Progenitor cell of endocrine pancreas (in vitro differentiated cells): Measurements from ENCODE around the gene RFC4. TPM values are rescaled to one million over a fixed set of nuclear protein-coding genes. Genes with fewer than 3 reads are reported as not detected.
A peak's percentile ranks its signal among the peaks of the same experiment; 100 is the strongest.
"Not testable (repeated sequence)": the region's sequence is repeated elsewhere in the genome, so short reads cannot be mapped to it uniquely, and the experiment has no call there.

Source experiments
- DNase-seq: peaks from one replicate; pipeline ENCODE4 v3.0.0; 2021; ENCODE audit warnings: low spot score; ENCODE audit not compliant: unreplicated experiment
- H3K27ac Mint-ChIP-seq: 2 replicates; pipeline ENCODE4 v1.8.0; 2021; ENCODE audit warnings: mild to moderate bottlenecking, moderate library complexity, mixed read lengths
- H3K27me3 Mint-ChIP-seq: 2 replicates; pipeline ENCODE4 v1.8.0; 2021; ENCODE audit warnings: mixed read lengths
- H3K36me3 Mint-ChIP-seq: 2 replicates; pipeline ENCODE4 v1.8.0; 2022; ENCODE audit warnings: mixed read lengths; ENCODE audit not compliant: insufficient read depth
- H3K4me1 Mint-ChIP-seq: 2 replicates; pipeline ENCODE4 v1.8.0; 2021; ENCODE audit warnings: low read depth, mixed read lengths
- H3K4me3 Mint-ChIP-seq: 2 replicates; pipeline ENCODE4 v1.8.0; 2021; ENCODE audit warnings: low read depth, mild to moderate bottlenecking, moderate library complexity, mixed read lengths
- H3K9me3 Mint-ChIP-seq: 2 replicates; pipeline ENCODE4 v1.8.0; 2021; ENCODE audit warnings: low read depth, mixed read lengths
- CTCF ChIP-seq: fragments of 200-600 bp; sonication (generic); IDR thresholded peaks from one replicate; pipeline ENCODE4 v1.5.0; 2021; ENCODE audit warnings: antibody characterized with exemption, mild to moderate bottlenecking; ENCODE audit not compliant: unreplicated experiment
- total RNA-seq: library from RNA; stranded (reverse); gene quantifications from 2 replicates; pipeline ENCODE4 v1.2.1, GENCODE V29; 2021

The RFC4 gene
- total RNA-seq, 1 donor from 2014 or later = 54.3 TPM

GRCh38 chr3:186824430-186825139 lies 18.3 kb upstream of the RFC4 start:
- TF ChIP-seq CTCF = no peak
- Mint-ChIP-seq H3K36me3 (no peaks in the 10 kb centered on the region), H3K9me3 (no peaks in the 10 kb centered on the region), H3K27ac (no peak overlapping the region), H3K4me1 (peaks cover 5% of the 10 kb centered on the region), H3K27me3 (peaks cover 50% of the 10 kb centered on the region), H3K4me3 (no peak overlapping the region)
- no peak for DNase-seq

GRCh38 chr3:186823386-186823785 lies 17.1 kb upstream of the RFC4 start:
- Mint-ChIP-seq H3K27ac (no peak overlapping the region), H3K4me1 (peaks cover 5% of the 10 kb centered on the region), H3K36me3 (no peaks in the 10 kb centered on the region), H3K27me3 (peaks cover 41% of the 10 kb centered on the region), H3K9me3 (no peaks in the 10 kb centered on the region), H3K4me3 (no peak overlapping the region)
- no peak for TF ChIP-seq CTCF
- DNase-seq = no peak

DNA sequence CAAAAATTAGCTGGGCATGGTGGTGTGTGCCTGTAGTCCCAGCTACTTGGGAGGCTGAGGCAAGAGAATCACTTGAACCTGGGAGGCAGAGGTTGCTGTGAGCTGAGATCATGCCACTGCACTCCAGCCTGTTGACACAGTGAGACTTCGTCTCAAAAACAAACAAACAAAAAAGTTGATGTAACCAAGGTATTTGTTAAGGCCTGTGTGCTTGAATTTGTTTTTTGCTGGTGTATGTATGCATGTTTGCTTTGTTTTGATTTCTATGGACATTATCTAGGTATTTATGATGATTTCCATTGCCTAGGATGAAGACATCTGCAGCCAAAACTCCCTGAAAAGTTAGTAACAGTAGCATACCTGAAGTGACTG lies 16.1 kb upstream of the RFC4 start:
- not testable (repeated sequence) for H3K9me3 Mint-ChIP-seq, H3K4me1 Mint-ChIP-seq, H3K36me3 Mint-ChIP-seq, H3K27ac Mint-ChIP-seq, DNase-seq, H3K4me3 Mint-ChIP-seq
- peaks cover 43% of the 10 kb centered on the region for H3K27me3 Mint-ChIP-seq

DNA sequence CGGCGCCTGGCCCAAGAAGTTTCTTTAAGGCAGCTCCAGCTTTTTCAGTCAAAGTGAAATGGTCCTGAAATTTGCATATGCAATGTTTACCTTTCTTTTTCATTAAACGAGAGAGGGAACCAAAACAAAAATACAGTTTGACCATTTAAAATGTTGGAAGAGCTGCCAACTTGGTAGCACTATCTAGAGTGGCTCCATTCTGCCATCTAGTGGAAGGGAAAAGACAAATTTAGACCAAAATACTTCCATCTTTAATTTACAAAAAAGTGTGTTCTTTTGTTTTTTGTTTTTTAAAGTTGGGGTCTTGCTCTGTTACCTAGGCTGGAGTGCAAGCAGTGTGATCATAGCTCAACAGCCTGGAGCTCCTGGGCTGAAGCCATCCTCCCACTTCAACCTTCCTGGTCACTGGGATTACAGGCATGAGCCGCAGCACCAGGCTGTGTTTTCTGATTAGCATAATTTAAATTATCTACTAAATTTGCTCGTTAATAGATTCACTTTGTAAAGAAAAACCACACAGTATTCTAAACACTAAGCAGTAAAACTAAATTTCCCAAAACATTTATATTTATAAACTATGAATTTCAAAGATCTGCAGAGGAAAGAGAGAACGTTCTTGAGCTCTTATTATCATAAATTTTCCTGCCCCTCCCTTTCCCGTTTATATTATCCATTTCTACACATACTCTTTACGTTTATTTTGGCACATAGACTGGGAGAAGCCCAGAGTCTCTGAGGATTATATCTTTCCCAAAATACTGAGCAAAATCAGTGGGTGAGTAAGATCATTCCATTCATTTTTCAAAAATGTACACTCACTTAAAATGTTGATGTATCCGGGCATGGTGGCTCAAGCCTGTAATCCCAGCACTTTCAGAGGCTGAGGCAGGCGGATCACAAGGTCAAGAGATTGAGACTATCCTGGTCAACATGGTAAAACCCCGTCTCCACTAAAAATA lies 15.4 kb upstream of the RFC4 start:
- TF ChIP-seq CTCF = peak; percentile 70
- no peaks in the 10 kb centered on the region for H3K9me3 Mint-ChIP-seq
- H3K27ac Mint-ChIP-seq = no peak overlapping the region
- no peak for DNase-seq
- H3K4me3 Mint-ChIP-seq = no peak overlapping the region
- peaks cover 44% of the 10 kb centered on the region for H3K27me3 Mint-ChIP-seq
- no peaks in the 10 kb centered on the region for H3K36me3 Mint-ChIP-seq
- H3K4me1 Mint-ChIP-seq = peaks cover 5% of the 10 kb centered on the region

DNA sequence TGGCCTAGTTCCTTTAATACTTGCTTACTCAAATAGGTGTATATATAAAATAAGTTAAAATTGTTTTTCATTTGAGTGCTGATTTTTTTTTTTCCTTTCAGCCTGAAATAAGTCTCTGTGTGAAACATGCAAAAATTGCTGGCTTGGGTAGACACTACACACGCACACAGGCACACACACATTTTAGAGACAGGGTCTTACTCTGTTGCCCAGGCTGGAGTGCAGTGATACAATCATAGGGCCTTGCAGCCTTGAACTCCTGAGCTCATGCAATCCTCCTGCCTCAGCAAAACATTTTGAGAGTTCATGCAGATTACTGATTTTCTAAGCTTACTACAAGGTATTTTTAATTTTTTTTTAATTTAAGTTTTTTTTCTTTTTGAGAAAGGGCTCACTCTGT lies 12.7 kb upstream of the RFC4 start:
- DNase-seq = no peak
- Mint-ChIP-seq H3K36me3 (no peaks in the 10 kb centered on the region), H3K9me3 (no peaks in the 10 kb centered on the region), H3K4me3 (no peak overlapping the region), H3K27me3 (peaks cover 26% of the 10 kb centered on the region), H3K27ac (no peak overlapping the region), H3K4me1 (no peaks in the 10 kb centered on the region)
- TF ChIP-seq CTCF = no peak
